Fibroblast of lung (primary cell): ENCODE results near the gene KRTAP16-1. TPM values are rescaled to one million over a fixed set of nuclear protein-coding genes. Genes with fewer than 3 reads are reported as not detected.

ENCODE experiments used
- DNase-seq, 2 donors: peaks; one replicate each; pipeline versions ENCODE4 v3.0.0 to v3.0.0-alpha.2; 2010; ENCODE audit warnings: low read depth in 2 of 2
- H2AFZ ChIP-seq: 2 replicates; pipeline ENCODE4 v1.5.1; 2012; ENCODE audit warnings: low read length, control low read depth, inconsistent platforms
- H3K27ac ChIP-seq: 2 replicates; pipeline ENCODE4 v1.5.1; 2011; ENCODE audit warnings: low read length, control low read depth; ENCODE audit not compliant: insufficient read depth
- H3K27me3 ChIP-seq: 2 replicates; pipeline ENCODE4 v1.5.1; 2011; ENCODE audit warnings: mild to moderate bottlenecking, low read length; ENCODE audit not compliant: control insufficient read depth, insufficient read depth
- H3K36me3 ChIP-seq: 2 replicates; pipeline ENCODE4 v1.5.1; 2011; ENCODE audit warnings: low read length; ENCODE audit not compliant: control insufficient read depth, insufficient read depth
- H3K4me1 ChIP-seq: 2 replicates; pipeline ENCODE4 v1.5.1; 2011; ENCODE audit warnings: low read length; ENCODE audit not compliant: control insufficient read depth, insufficient read depth; ENCODE audit errors: extremely low read depth
- H3K4me2 ChIP-seq: 2 replicates; pipeline ENCODE4 v1.5.1; 2011; ENCODE audit warnings: low read length, control low read depth; ENCODE audit not compliant: insufficient read depth; ENCODE audit errors: extremely low read depth
- H3K4me3 ChIP-seq, 4 experiments: fragments of 200-600 bp in 1 of 4; sonication (generic) in 1 of 4; replicated peaks in 1 of 4; 2 replicates each; pipeline ENCODE4 v1.5.1; 2011 to 2016; ENCODE audit warnings: low read length in 4 of 4, low read depth in 3 of 4, mild to moderate bottlenecking in 3 of 4, control low read depth in 2 of 4, inconsistent platforms in 1 of 4, mixed read lengths in 1 of 4; ENCODE audit not compliant: insufficient read depth in 1 of 4; ENCODE audit errors: control extremely low read depth in 1 of 4
- H3K79me2 ChIP-seq: 2 replicates; pipeline ENCODE4 v1.5.1; 2012; ENCODE audit warnings: mild to moderate bottlenecking, low read length, inconsistent platforms; ENCODE audit not compliant: control insufficient read depth, insufficient read depth
- H3K9ac ChIP-seq: 2 replicates; pipeline ENCODE4 v1.5.1; 2011; ENCODE audit warnings: mild to moderate bottlenecking, low read length, control low read depth; ENCODE audit not compliant: insufficient read depth
- H3K9me3 ChIP-seq: 2 replicates; pipeline ENCODE4 v1.5.1; 2012; ENCODE audit warnings: low read depth, low read length; ENCODE audit not compliant: control insufficient read depth, insufficient read depth
- H4K20me1 ChIP-seq: 2 replicates; pipeline ENCODE4 v1.5.1; 2011; ENCODE audit warnings: low read length; ENCODE audit not compliant: control insufficient read depth, insufficient read depth; ENCODE audit errors: extremely low read depth
- CTCF ChIP-seq, 2 donors: IDR thresholded peaks in 1 of 2; conservative IDR thresholded peaks in 1 of 2; 1 replicate in 1 of 2; 2 replicates in 1 of 2; pipeline ENCODE4 v1.5.1; 2011 to 2012; ENCODE audit warnings: low read length in 2 of 2, control low read depth in 1 of 2, inconsistent platforms in 1 of 2, low read depth in 1 of 2, mild to moderate bottlenecking in 1 of 2
- EZH2 ChIP-seq: IDR thresholded peaks from 2 replicates; pipeline ENCODE4 v1.5.1; 2012; ENCODE audit warnings: low read length, control low read depth, mild to moderate bottlenecking; ENCODE audit errors: missing control alignments
- polyA plus RNA-seq, 2 donors: library from polyadenylated mRNA; depleted of rRNA in 1 of 2; stranded (reverse) in 1 of 2; unstranded in 1 of 2; fragments of >200 nt; gene quantifications; 2 replicates each; pipeline ENCODE4 v1.2.1, GENCODE V29; 2011 to 2012; ENCODE audit warnings: missing spikeins in 1 of 2
- total RNA-seq: library from RNA; depleted of rRNA; stranded (reverse); fragments of >200 nt; gene quantifications from 2 replicates; pipeline ENCODE4 v1.2.1, GENCODE V29; 2014

KRTAP16-1 gene
- total and polyA plus RNA-seq, 2 donors (not counting 1 experiment from before 2014, with no cell fraction given): not detected

- Histone ChIP-seq H3K27me3 (no peaks in the 10 kb centered on the region), H3K9ac (no peak overlapping the region), H3K79me2 (no peaks in the 10 kb centered on the region), H2AFZ (no peak overlapping the region), H3K4me3 (no peak overlapping the region), H3K4me1 (no peaks in the 10 kb centered on the region), H3K27ac (no peak overlapping the region), H4K20me1 (no peaks in the 10 kb centered on the region), H3K9me3 (no peaks in the 10 kb centered on the region), H3K4me2 (no peak overlapping the region), H3K36me3 (no peaks in the 10 kb centered on the region)
- TF ChIP-seq EZH2 (no peak), CTCF (conservative IDR thresholded peaks at IDR 0.05 in 1 of 2, IDR thresholded peaks at IDR 0.05 in 1 of 2; ENCODE audit: low read depth in 1 of 2, low read length in 2 of 2) (no peak)
- DNase-seq: no peak
These were observed 18.5 kb upstream of the KRTAP16-1 start for GRCh38 chr17:41327411-41328120.

DNA sequence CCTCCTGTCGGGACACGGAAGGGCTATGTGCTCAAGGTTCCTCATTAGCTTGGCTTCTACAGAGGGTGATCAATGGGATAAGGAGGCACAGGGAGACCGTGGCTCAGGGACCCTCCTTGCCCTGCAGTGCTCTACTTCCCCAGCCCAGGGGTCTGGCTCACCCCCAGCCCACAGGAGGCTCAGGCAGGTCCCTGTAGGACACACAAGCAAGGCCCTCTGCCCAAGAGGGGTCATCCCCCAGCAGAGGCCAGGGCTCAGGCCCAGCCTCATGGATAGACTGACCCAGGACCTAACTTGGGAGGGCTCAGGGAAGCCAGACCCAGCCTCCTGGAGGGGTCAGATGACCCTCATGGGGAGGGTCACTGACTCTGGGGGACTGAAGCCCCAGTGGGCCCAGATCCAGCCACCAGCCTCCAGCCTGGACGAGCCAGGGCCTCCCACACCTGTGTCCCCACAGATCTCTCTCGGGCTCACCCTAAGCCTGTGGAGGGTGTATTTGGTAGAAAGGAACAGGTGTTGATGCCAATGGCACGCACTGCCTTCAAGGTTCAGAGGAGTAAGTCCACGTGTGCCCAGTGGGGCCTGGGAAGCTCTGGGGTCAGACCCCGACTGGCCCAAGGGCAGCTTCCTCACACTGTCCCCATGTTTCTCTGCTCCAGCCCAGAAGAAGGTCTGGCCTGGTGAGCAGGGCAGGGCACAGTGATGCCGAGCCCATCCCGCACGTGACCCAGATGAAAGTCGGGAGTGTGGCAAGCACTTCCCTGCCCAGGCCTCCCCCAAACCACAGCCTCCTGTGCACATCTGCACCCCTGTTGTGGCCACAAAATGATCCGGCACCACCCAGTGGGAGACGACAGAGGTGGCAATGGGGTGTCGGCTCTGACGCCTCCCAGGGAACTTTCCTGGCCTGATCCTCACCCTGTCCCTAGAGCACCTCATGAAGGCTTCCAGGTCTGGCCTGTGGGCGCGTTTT is 17.4 kb upstream of the KRTAP16-1 start:
- Histone ChIP-seq H3K9ac (no peak overlapping the region), H3K79me2 (no peaks in the 10 kb centered on the region), H3K9me3 (no peaks in the 10 kb centered on the region), H3K36me3 (no peaks in the 10 kb centered on the region), H2AFZ (no peak overlapping the region), H3K27me3 (no peaks in the 10 kb centered on the region), H3K27ac (no peak overlapping the region), H3K4me2 (no peak overlapping the region), H3K4me1 (peaks cover 5% of the 10 kb centered on the region), H3K4me3 (no peak overlapping the region), H4K20me1 (no peaks in the 10 kb centered on the region)
- no peak for DNase-seq
- TF ChIP-seq EZH2 (no peak), CTCF (conservative IDR thresholded peaks at IDR 0.05 in 1 of 2, IDR thresholded peaks at IDR 0.05 in 1 of 2; ENCODE audit: low read depth in 1 of 2, low read length in 2 of 2) (no peak)

GRCh38 chr17:41325611-41326010 is 16.5 kb upstream of the KRTAP16-1 start:
- H3K36me3 ChIP-seq: no peaks in the 10 kb centered on the region
- H3K9ac ChIP-seq: no peak overlapping the region
- no peaks in the 10 kb centered on the region for H3K27me3 ChIP-seq
- H2AFZ ChIP-seq: no peak overlapping the region
- peaks cover 5% of the 10 kb centered on the region for H3K4me1 ChIP-seq
- DNase-seq: no peak
- H4K20me1 ChIP-seq: no peaks in the 10 kb centered on the region
- H3K9me3 ChIP-seq: no peaks in the 10 kb centered on the region
- no peak overlapping the region for H3K4me3 ChIP-seq
- H3K79me2 ChIP-seq: no peaks in the 10 kb centered on the region
- no peak overlapping the region for H3K27ac ChIP-seq
- TF ChIP-seq CTCF (conservative IDR thresholded peaks at IDR 0.05 in 1 of 2, IDR thresholded peaks at IDR 0.05 in 1 of 2; ENCODE audit: low read depth in 1 of 2, low read length in 2 of 2) (no peak), EZH2 (no peak)
- no peak overlapping the region for H3K4me2 ChIP-seq
